Measurements from ENCODE around the gene FCRLA.

DNA sequence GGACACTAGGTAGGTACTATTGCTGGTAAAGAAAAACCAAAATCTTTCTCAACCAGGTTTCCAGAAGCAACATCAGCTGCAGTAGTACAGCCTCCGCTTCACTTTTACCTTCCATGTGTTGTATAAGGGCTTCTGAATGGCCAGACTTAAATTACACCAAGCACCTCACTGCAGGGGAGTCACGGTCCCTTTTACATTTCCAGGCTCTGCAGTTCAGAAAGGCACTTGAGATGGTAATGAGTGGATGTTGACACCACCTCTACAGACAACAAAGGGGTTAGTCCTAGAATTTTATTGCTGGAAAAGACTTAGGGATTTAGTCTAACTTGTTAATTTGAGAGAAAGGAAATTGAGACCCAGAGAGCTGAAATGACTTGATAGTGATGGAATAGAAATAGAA is 30.6 kb downstream of the FCRLA start:
- no peak for TF ChIP-seq ZNF777 (tag by site-specific recombination; IDR thresholded peaks at IDR 0.05; ENCODE audit: borderline replicate concordance)
- TF ChIP-seq PRDM1 (tag by site-specific recombination; IDR thresholded peaks at IDR 0.05): no peak
- TF ChIP-seq ZFP3 (tag by site-specific recombination; IDR thresholded peaks at IDR 0.05; ENCODE audit: low read depth): no peak
- no peak for TF ChIP-seq ZNF571 (tag by site-specific recombination; IDR thresholded peaks at IDR 0.05)
- TF ChIP-seq, protein P1, sequence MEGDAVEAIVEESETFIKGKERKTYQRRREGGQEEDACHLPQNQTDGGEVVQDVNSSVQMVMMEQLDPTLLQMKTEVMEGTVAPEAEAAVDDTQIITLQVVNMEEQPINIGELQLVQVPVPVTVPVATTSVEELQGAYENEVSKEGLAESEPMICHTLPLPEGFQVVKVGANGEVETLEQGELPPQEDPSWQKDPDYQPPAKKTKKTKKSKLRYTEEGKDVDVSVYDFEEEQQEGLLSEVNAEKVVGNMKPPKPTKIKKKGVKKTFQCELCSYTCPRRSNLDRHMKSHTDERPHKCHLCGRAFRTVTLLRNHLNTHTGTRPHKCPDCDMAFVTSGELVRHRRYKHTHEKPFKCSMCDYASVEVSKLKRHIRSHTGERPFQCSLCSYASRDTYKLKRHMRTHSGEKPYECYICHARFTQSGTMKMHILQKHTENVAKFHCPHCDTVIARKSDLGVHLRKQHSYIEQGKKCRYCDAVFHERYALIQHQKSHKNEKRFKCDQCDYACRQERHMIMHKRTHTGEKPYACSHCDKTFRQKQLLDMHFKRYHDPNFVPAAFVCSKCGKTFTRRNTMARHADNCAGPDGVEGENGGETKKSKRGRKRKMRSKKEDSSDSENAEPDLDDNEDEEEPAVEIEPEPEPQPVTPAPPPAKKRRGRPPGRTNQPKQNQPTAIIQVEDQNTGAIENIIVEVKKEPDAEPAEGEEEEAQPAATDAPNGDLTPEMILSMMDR (tag by site-specific recombination; IDR thresholded peaks at IDR 0.05): no peak
- TF ChIP-seq BCL11A (tag by site-specific recombination; IDR thresholded peaks at IDR 0.05; ENCODE audit: low read depth): no peak
- no peak for TF ChIP-seq YY2 (tag by site-specific recombination; IDR thresholded peaks at IDR 0.05)

Data from HEK293 (cell line).